Measurements from ENCODE around the gene TMEM95.

TMEM95 gene

DNA sequence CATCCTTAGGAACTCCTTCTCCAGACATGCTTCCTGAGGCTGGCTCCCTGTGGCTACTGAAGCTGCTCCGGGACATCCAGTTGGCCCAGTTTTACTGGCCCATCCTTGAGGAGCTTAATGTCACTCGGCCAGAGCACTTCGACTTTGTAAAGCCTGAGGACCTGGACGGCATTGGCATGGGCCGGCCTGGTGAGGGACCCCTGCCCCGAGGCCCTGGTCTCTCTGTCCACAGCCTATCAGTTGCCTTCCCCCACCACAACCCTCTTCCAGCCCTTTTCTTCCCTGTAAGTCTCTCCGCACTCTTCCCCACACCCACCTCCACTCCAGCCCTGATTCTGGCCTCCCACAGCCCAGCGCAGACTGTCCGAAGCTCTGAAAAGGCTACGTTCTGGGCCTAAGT, 27.9 kb downstream of the TMEM95 start:
- no peak for DNase-seq

DNA sequence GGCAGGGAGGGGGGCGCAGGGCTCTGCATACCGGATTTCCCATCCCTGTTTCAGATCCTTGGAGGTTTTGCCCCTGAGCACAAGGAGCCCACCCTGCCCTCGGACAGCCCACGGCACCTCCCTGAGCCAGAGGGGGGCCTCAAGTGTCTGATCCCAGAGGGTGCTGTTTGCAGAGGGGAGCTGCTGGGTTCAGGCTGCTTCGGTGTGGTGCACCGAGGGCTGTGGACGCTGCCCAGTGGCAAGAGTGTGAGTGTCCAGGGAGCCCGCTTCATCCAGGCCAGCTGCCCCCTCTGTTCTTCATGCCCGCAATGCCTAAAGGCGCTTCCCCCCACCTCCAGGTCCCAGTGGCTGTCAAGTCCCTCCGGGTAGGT, 28.4 kb downstream of the TMEM95 start:
- no peak for DNase-seq

DNA sequence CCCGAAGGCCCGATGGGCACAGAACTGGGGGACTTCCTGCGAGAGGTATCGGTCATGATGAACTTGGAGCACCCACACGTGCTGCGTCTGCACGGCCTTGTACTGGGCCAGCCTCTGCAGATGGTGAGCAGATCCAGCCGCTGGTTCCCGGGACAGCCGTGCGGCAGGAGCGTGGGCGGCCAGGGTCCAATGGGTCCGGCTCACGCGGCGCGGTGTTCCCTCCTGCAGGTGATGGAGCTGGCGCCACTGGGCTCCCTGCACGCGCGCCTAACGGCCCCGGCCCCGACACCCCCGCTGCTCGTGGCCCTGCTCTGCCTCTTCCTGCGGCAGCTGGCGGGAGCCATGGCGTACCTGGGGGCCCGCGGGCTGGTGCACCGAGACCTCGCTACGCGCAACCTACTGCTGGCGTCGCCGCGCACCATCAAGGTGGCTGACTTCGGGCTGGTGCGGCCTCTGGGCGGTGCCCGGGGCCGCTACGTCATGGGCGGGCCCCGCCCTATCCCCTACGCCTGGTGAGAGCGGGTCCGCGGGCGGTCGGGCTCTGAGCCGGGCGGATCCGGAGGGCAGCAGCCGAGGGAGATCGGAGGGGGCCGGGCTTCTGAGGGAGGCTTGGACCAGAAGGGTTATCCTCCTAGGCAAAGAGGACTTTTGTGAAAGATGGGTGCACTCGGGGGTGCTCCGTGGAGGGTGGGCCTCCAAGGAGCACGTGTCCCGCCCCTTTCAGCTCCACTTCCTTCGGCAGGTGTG, 29.0 kb downstream of the TMEM95 start:
- peak; percentile 58 for DNase-seq

DNA sequence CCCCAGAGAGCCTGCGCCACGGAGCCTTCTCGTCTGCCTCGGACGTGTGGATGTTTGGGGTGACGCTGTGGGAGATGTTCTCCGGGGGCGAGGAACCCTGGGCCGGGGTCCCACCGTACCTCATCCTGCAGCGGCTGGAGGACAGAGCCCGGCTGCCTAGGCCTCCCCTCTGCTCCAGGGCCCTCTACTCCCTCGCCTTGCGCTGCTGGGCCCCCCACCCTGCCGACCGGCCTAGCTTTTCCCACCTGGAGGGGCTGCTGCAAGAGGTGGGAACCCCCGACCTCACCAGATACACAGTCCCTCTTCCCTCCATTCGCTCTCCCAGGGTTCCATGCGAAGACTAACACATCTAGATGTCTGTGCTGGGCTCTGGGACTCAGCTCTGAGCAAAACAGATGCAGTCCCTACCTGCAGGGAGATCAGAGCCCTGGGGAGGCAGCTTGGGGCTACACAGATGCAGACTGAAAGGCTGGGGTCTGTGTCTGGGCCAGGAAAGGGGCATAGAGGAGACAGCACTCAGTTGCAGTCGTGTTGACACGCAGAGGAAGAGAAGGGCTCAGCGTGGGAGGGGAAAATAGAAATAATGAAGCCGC, 29.6 kb downstream of the TMEM95 start:
- no peak for DNase-seq

DNA sequence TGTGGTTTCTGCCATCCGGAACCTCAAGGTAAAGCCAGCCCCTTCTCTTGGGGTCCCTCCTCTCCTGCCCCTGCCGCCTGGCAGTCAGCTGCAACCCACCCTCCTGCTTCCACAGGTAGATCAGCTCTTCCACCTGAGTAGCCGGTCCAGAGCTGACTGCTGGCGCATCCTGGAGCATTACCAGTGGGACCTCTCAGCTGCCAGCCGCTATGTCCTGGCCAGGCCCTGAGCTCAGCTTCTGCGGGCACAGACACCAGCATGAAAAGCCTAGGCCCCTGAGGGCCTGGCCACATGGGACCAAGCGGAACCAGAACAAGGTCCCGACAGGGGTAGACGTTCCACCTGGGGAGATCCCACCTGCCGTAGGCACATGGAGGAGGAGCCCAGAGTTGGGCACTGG, 33.9 kb downstream of the TMEM95 start:
- no peak for DNase-seq

DNA sequence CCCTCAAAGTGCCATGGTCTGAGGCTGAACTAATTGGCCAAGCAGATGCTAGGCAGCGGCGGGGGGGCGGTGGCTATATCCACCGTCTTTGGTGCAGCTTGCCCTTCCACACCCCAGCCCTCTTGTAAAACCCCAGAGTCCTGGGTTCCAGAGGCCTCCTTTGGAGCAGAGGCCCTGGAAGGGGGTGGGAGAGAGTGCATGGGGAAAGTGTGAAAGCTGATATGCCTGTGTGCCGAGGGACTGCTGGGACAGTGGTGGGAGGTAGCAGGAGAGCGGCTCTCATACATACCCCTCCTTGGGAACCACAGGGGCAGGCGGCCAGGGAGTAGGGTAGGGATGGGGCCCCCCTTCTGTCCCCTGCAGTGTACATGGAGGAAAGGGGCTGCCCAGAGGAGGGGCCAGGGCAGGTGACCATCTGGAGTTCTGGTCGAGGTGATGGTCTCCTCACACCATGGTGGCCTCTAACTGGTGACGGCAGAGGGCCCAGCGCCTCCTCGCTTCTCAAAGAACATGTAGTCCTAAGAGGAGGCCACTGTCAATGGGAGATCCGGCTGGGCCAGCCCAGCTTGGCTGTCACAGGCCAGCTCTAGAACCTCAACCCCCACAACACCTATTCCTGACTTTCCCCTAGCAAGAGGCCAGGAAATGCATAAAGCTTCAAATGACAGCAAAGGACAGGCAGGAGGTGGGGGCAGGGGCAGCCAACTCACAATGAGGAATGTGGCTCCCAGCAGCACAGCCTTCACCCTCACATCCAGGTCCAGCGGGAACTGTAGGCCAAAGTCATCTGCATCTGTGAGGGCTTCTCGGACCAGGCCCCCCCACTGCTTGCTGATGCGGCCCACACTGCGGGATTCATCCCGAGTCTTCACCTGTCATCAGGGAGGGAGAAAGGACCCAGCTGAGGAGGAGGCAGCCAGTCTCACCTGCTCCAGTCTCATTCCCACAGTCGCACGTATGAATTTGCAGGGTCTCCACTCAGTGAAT, 35.3 kb downstream of the TMEM95 start:
- no peak for DNase-seq

DNA sequence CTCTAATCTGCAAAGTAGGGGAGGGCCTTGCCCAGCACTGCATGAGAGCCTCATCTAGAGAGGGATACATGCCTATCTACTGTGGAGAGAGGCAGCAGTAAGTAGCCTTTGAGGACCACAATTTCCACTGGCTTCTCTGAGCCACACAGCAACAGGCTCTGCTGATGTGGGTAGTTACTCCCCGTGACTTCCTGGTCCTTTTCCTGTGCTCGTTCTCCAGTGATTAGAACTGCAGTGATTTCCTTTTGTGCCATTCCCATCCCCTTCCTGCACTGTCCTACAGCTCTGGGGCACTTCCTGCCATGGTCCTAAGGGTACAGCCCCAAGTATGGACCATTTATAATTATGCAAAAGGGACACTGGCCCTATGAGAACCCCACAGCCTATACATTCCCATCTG, 36.4 kb downstream of the TMEM95 start:
- DNase-seq = no peak

DNA sequence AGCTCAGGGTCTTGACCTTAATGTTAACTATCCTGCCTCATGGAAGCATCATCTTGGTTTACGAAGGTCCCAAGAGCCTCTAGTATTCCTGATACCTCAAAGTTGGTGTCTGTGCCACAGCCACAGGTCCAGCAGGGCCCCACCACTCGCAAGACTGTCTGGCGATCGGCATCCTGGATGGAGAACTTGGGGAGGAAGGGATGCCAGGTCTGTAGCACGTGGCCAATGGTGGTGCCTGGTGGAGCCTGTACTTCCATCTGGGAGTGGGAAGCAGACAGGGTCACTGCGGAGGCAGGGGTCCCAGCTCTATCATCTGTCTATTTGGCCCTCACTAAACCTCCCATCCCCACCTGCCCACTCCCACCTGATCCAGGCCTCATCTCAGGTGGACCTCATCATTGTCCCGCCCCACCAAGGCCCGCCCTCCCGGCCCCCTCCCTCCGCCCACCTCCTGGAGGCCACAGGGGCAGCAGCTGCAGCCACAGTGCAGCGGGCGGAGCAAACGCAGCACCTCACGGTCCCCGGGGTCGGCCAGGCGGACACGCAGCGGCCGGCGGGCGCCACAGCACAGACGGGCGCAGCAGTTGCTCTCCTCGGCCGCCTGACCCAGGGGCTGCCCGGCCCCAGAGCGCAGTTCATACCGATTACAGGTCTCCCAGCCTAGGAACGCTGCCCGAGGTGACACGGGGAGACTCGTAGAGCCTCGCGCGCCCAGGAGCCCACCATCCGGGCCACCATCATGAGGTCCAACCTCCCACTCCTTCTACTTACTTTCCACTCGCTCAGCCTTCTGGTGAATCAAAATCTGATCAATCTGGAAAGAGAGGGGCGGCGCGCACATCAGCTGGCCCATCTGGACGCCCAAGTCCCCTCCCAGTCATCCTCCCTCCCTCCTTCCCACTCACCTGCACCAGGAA, 38.0 kb downstream of the TMEM95 start:
- no peak for DNase-seq

DNA sequence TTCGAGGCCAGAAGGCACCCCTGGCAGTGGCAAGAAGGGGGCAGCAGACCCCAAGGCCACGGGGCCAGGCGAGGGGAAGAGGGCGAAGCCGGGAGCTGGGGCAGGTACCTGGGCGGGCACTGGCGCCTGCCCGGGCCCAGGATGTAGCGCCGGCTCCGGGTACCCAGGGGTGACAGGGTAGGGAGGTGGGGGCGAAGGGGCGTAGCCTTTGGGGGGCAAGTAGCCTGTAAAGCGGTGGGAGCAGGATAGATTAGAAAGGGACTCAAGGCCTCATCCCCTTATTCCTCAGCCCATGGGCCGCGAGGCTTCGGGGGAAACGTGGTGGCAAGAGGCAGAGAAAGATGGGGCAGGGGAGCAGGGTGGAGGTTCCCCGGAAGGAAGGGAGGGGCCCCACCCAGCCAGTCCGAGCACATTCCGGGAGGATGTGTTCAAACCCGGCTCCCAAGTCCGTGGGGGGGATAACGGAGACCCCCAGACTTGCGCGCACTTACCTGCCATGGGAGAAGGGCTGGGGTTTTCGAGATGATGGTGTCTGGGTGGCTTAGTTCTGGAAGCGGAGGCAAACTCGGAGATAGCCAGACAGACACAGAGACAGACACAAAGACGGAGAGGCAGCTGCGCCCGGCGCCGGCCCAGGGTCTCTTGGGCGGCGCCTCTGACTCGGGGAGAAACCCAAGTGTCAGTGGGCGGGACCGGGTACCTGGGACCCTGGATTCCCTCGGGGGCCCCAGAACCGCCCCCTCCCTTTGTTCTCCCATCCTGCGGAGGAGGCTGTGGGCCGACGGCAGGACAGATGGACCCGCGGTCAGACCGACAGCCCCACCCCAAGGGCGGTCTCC, 38.9 kb downstream of the TMEM95 start:
- peak; percentile 68 for DNase-seq

DNA sequence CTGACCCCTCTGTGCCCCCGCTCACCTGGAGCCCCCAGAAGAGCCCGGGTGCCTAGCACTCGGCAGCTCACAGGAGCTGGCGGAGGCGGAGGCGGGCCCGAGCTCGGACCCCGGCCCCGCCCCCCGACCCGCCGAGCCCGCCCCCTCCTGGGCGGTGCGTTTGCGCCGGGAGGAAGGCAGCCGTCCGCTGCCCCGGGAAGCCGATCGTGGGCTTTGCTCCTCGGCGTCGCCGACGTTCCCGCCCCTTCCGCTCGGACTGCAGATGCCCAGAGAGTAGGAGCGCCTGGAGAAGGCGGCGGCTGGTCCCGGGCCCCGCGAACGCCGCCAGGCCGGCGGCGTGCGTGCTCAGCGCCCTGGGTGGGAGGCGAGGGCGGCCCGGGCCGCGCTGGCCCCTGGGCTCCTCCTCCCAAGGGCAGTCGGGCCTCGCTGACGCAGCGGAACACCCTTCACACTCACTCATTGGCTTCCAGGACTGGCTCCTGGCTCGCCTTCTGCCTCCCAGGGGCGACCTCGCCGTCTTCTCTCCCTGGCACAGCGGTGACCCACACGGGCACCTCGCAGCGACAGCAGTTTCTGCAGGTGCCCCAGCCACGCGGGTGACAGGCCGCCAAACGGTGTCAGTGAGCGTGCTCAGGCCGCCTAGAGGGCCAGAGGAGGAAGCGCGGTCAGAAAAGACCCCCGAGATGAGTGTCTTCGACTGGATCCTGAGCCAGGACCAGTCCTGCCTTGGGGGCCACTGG, 39.7 kb downstream of the TMEM95 start, which contains the start of gene PLSCR3:
PLSCR3 (minus strand) TSS at position 74 of the 740 bp plus-strand sequence. CDS start 415 bp downstream, outside the sequence.
- DNase-seq = peak; percentile 80

DNA sequence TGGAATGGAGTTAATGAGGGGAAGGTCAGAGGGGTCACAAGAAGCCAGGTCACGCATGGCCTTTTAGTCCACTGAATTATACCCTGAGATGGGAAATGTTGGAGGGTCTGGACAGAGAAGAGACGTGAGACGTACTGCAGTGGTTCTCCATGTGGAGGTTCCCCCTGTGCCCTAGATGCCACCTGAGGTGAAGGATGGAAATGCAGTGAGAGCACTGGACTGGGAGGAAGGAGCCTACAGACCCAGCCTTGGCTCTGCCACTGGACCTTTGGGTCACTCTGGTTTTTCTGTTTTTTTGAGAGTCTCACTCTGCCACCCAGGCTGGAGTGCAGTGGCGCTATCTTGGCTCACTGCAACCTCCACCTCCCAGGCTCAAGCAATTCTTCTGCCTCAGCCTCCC, 41.2 kb downstream of the TMEM95 start:
- no peak for DNase-seq

DNA sequence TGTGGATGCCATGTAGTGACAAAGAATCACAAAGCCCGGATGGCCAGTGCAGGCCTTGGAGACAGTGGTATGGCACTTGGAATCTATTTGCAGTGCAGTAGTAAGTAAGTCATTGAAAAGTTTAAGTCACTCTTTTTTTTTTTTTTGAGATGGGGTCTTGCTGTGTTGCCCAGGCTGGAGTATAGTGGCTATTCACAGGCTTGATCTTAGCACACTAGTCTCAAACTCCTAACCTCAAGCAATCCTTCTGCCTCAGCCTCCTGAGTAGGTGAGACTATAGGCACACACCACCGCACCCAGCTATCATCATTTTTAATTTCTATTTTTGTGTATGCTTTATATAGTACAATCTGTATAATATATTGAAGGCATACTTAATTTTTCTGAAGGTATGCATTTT, 43.7 kb downstream of the TMEM95 start:
- no peak for DNase-seq

DNA sequence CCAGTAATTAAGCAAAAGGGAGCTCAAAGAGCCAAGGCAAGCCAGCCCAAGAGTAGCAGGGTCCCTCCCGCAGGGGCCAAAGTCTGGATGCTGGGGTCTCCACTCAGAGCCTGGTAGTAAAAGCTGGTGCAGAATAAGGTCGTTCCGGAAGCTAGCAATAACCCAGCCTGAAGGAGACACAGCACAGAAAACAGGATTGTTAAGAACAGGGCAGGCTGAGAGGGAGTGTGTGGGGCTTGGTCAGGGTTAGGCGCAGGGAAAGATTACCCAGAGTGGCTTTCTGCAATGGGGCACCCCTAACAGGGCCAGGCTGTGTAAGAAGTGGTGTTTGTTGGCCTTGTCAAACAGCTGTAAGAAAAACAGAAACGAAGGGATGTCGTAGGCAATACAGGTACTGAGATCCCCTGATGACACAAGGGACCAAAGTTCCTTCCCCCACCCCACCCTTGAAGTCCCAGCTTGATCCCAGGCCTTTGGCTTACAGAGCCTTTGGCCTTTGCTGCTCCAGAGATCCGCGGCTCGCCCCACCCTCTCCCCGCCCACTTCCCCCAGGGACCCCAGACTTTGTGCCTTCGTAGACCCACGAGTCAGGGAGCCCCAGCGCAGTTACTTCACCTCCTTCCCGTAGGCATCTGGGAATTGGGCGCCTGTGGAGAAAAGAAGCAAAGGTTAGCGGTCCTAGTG, 48.2 kb downstream of the TMEM95 start:
- DNase-seq = no peak

DNA sequence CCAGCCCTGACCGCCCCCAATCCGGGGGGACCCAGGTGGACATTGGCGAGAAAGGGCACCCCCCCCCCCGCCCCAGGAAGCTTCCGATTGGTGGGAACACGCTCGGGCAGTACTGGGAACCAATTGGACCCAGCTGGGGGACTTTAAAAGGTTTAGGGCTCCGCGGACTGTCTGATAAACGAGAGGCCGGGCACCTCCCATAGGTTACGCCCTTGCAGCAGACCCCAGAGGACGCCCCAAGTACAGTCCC, 48.7 kb downstream of the TMEM95 start:
- peak; percentile 51 for DNase-seq

DNA sequence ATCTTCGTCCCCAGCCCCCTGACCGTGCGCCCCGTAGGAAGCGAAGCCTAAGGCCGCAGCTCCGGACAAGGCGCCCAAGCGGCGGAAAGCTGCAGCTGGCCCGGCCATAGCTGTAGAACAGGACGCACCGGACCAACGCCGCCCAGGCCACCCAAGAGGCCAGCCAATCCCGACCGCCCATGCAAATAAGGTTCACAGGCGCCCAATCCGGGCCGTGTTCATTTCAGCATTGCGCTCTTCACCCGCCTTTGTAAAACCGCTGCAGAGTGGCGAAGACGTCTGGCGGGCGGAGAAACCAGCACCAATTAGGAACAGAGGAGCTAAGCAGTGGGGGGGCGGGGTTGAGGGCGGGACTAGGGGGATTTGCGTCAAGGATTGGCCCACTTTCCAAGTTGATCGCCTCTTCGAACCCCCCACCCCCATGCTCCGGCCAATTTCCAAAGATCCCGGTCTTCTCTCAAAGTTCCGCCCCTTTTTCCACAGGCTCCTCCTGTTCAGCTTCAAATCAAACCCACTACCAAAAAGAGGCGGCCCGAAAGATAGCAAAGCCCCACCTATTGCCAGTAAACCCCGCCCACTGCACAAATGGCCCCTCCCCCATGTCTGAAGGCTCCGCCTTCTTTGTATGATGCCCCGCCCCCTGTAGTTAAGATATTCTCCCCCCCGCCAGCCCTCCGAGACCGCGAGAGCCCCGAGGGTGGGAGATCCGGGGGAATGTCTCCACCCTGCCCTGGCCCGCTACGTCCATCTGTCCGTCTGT, 49.2 kb downstream of the TMEM95 start, which contains the start of gene TMEM256:
TMEM256 (minus strand) TSS at position 121 of the 760 bp plus-strand sequence; CDS start at position 108, 13 bp downstream.
- peak; percentile 98 for DNase-seq

DNA sequence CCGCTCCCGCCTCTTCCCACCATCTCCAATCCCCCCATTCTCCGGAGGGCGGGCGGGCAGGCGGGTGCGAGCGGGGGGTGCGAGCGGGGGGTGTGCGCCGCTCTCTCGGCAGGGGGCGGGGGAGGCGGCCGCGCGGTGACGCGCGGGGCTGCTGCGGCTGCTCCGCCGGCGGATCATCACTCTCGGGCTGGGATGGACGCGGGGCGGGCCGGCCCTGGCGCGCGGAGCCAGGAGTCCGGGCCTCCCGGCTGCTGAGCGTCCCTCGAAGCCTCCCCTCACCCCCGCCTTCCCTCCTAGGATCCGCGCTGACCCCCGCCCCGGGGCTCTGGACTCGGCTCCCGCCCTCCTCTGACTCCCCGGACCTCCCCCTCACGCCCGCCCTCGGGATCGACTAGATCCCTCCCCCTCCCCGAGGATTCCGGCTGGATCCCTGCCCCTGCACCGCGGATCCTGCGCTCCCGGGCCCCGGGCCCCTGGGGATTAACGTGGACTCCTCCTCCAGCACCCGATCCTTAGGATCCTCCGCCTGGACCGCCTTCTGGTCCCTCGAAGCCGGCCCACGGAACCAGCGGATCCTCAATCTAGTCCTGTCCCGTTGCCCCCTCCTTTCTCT, 49.9 kb downstream of the TMEM95 start:
- peak; percentile 55 for DNase-seq

DNA sequence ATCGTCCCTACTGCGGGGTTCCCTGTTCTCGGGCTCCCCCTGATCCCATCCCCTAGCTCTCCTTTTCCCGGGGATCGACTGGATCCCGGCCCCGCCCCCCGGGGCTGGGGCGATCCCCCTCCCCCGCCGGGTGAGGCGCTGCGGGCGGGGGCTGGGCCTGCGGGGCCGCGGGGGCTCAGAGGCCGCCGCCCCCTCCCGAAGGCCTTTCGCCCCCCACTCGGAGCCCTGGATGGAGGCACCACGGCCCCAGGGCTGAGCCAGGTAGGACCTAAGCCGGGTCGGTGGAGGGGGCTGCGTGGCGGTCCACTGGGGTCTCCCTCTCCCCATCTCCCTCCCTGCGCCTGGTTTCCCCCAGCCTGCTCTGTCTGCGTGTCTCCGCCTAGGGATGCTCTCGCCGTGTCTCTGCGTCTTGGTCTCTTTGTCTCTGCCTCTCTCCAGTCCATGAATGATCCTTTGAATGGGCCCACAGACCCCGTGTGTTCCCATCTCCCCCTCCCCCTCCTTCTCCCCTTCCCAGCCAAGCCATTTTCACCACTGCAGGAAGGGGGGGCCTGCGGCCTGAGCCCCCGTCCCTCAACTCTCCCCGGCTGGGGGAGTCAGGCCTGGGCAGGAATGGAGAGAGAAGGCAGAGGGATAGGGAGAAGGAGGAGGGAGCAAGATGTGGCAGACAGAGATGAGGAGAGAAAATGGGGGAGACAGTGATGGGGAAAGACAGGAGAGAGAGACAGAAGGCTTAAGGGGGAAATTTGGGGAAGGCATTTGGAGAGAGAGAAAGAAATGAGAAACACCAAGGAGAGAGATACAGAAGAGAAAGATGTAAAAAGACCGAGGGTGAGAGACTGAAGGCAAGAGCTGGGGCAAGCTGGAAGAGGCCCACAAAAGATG, 50.6 kb downstream of the TMEM95 start:
- no peak for DNase-seq

DNA sequence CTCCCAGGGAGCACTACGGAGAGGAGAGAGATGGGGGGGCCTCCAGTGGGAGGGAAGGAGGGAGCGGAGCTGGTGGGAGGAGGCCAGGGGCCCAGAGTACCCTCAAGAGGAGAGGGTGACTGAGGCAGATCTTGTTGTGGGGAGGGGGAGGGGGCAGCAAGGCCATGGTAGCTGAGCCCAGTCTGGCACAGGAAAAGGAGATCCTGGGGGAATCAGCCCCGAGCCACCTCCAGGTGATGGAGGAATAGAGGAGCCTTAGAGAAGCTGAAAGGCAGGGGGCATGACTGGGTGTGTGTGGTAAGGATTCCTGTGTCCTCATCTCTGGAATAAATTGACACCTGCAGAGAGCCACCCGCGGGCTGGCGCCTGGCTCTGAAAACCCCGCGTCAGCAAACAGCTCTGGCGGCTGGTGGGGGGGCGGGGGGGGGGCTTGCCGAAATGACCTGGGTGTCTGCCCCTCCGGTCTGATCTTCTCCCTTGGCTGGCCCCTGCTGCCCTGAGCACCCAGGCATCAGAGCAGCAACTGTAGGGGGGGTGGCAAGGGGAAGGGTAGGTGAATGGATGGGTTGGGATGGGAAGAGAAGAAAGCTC, 51.4 kb downstream of the TMEM95 start:
- DNase-seq = no peak

Measured in NCI-H510A (cell line).